A549 (cell line): ENCODE data around the gene SLC48A1.

Source experiments
- BCL3 ChIP-seq: fragments of >200 bp; sonication (Bioruptor Twin); formaldehyde crosslinking; IDR thresholded peaks from 3 replicates; pipeline ENCODE4 v1.6.1; 2016
- CTCF ChIP-seq: fragments of >200 bp; sonication (Bioruptor Twin); formaldehyde crosslinking; IDR thresholded peaks from 3 replicates; pipeline ENCODE4 v1.5.1; 2016
- EHMT2 ChIP-seq: fragments of 200-600 bp; sonication (generic); IDR thresholded peaks from 2 replicates; pipeline ENCODE4 v1.6.1; 2016; ENCODE audit warnings: antibody characterized with exemption, low read depth, mild to moderate bottlenecking, moderate library complexity
- EP300 ChIP-seq, 2 experiments: fragments of >200 bp; sonication (Bioruptor Twin); formaldehyde crosslinking; IDR thresholded peaks; 2 replicates in 1 of 2; 3 replicates in 1 of 2; pipeline ENCODE4 v1.6.1; 2016 to 2017
- JUNB ChIP-seq: fragments of >200 bp; sonication (Bioruptor Twin); formaldehyde crosslinking; IDR thresholded peaks from 2 replicates; pipeline ENCODE4 v1.6.1; 2016
- KDM1A ChIP-seq: fragments of 200-600 bp; sonication (generic); IDR thresholded peaks from 2 replicates; pipeline ENCODE4 v1.6.1; 2016; ENCODE audit warnings: low read depth, mild to moderate bottlenecking
- KDM5A ChIP-seq: fragments of 200-600 bp; sonication (generic); IDR thresholded peaks from 2 replicates; pipeline ENCODE4 v1.6.1; 2016; ENCODE audit warnings: antibody characterized with exemption, mild to moderate bottlenecking
- MAFK ChIP-seq: fragments of 450-650 bp; IDR thresholded peaks from 2 replicates; pipeline ENCODE4 v1.6.1; 2014; ENCODE audit not compliant: partially characterized antibody
- NR3C1 ChIP-seq: fragments of >200 bp; sonication (Bioruptor Twin); formaldehyde crosslinking; IDR thresholded peaks from 3 replicates; pipeline ENCODE4 v1.6.1; 2017
- POLR2A ChIP-seq: IDR thresholded peaks from 2 replicates; pipeline ENCODE4 v1.6.1; 2012; ENCODE audit warnings: mild to moderate bottlenecking, low read length
- POLR2AphosphoS2 ChIP-seq: conservative IDR thresholded peaks from 2 replicates; pipeline ENCODE4 v1.6.1; 2012; ENCODE audit warnings: low read length, improper control_type of control experiment, inconsistent platforms
- RCOR1 ChIP-seq: fragments of 150-350 bp; IDR thresholded peaks from 2 replicates; pipeline ENCODE4 v1.6.1; 2014; ENCODE audit warnings: antibody characterized with exemption, low read length, low read depth
- TF ChIP-seq, protein P1 (sequence below): IDR thresholded peaks from 2 replicates; pipeline ENCODE4 v1.6.1; 2012

DNA sequence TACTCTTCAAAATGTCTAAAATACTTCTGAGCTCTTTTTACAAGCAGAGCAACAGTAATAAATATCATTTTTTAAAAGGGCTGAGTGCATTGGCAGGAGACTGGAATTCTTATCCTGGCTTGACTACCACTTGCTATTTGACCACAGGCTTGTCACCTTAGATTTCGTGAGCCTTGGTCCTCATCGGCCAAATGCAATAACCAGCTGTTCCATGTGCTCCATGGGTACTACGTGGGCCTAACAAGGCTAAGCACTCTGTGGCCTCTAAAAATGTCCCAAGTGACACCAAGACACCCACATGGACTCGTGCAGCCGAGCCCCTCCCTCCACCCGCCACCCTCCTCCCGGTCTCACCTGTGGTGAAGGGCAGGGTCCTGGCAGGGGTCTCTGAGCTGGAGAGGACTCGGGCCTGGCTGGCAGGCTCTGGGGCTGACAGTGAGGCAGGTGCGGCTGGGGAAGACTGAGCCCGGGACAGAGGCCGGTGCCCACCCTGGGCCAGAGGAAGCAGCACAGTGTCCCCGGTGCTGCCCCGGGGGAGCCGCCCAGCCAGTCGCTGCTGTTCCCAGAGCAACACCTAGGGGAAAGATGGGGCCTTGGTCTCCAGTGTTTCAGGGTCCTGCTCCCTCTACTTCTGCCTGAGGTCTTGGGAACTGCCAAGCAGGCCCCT is 20.1 kb downstream of the SLC48A1 start:
- TF ChIP-seq POLR2A (no peak), EP300 (IDR thresholded peaks at IDR 0.05) (no peak), CTCF (no peak), EHMT2 (no peak), POLR2AphosphoS2 (no peak), BCL3 (no peak), JUNB (no peak), RCOR1 (no peak), KDM5A (no peak), MAFK (no peak), NR3C1 (no peak), KDM1A (no peak)
- TF ChIP-seq, protein P1, sequence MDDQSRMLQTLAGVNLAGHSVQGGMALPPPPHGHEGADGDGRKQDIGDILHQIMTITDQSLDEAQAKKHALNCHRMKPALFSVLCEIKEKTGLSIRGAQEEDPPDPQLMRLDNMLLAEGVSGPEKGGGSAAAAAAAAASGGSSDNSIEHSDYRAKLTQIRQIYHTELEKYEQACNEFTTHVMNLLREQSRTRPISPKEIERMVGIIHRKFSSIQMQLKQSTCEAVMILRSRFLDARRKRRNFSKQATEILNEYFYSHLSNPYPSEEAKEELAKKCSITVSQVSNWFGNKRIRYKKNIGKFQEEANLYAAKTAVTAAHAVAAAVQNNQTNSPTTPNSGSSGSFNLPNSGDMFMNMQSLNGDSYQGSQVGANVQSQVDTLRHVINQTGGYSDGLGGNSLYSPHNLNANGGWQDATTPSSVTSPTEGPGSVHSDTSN: no peak
